ENCODE measurements around the gene ATG2A.

- TF ChIP-seq, protein P1, sequence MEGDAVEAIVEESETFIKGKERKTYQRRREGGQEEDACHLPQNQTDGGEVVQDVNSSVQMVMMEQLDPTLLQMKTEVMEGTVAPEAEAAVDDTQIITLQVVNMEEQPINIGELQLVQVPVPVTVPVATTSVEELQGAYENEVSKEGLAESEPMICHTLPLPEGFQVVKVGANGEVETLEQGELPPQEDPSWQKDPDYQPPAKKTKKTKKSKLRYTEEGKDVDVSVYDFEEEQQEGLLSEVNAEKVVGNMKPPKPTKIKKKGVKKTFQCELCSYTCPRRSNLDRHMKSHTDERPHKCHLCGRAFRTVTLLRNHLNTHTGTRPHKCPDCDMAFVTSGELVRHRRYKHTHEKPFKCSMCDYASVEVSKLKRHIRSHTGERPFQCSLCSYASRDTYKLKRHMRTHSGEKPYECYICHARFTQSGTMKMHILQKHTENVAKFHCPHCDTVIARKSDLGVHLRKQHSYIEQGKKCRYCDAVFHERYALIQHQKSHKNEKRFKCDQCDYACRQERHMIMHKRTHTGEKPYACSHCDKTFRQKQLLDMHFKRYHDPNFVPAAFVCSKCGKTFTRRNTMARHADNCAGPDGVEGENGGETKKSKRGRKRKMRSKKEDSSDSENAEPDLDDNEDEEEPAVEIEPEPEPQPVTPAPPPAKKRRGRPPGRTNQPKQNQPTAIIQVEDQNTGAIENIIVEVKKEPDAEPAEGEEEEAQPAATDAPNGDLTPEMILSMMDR (IDR thresholded peaks at IDR 0.05 in 2 of 3, conservative IDR thresholded peaks at IDR 0.05 in 1 of 3; ENCODE audit: borderline replicate concordance in 1 of 3, insufficient read depth in 1 of 3, low read depth in 2 of 3, low read length in 2 of 3) = no peak
- TF ChIP-seq EZH2phosphoT487 (IDR thresholded peaks at IDR 0.05; ENCODE audit: borderline replicate concordance) (no peak), POLR2A (IDR thresholded peaks at IDR 0.05; ENCODE audit: borderline replicate concordance, extremely low read depth, insufficient read depth, insufficient read length) (no peak), TCF7L2 (IDR thresholded peaks at IDR 0.05; ENCODE audit: borderline replicate concordance, extremely low read depth, insufficient read depth, insufficient read length) (no peak), POLR2AphosphoS5 (IDR thresholded peaks at IDR 0.05; ENCODE audit: low read depth, low read length) (no peak), ELF1 (IDR thresholded peaks at IDR 0.05; ENCODE audit: borderline replicate concordance, low read depth) (no peak), RAD21 (IDR thresholded peaks at IDR 0.05; ENCODE audit: low read depth) (no peak), EZH2 (IDR thresholded peaks at IDR 0.05) (no peak), CEBPB (IDR thresholded peaks at IDR 0.05; ENCODE audit: low read depth) (no peak), ZFX (IDR thresholded peaks at IDR 0.05) (no peak)
These were observed 52.3 kb downstream of the ATG2A start for GRCh38 chr11:64864473-64865285.

Measured in HCT116 (cell line).